Type B pancreatic cell (in vitro differentiated cells): ENCODE results near the gene TMCO6. TPM values are rescaled to one million over a fixed set of nuclear protein-coding genes. Genes with fewer than 3 reads are reported as not detected.

Source experiments
- DNase-seq: peaks from one replicate; pipeline ENCODE4 v3.0.0; 2021; ENCODE audit warnings: mixed read lengths; ENCODE audit not compliant: unreplicated experiment; ENCODE audit errors: extremely low spot score
- H3K27ac Mint-ChIP-seq: 2 replicates; pipeline ENCODE4 v1.8.0; 2021; ENCODE audit warnings: mild to moderate bottlenecking, mixed read lengths
- H3K27me3 Mint-ChIP-seq: 2 replicates; pipeline ENCODE4 v1.8.0; 2021; ENCODE audit warnings: mixed read lengths
- H3K36me3 Mint-ChIP-seq: 2 replicates; pipeline ENCODE4 v1.8.0; 2021; ENCODE audit warnings: mixed read lengths
- H3K4me1 Mint-ChIP-seq: one replicate; pipeline ENCODE4 v1.8.0; 2021; ENCODE audit warnings: mixed read lengths; ENCODE audit not compliant: unreplicated experiment
- H3K4me3 Mint-ChIP-seq: 2 replicates; pipeline ENCODE4 v1.8.0; 2021; ENCODE audit warnings: mild to moderate bottlenecking, mixed read lengths
- H3K9me3 Mint-ChIP-seq: 2 replicates; pipeline ENCODE4 v1.8.0; 2021; ENCODE audit warnings: mixed read lengths
- CTCF ChIP-seq: fragments of 200-600 bp; sonication (generic); conservative IDR thresholded peaks from 2 replicates; pipeline ENCODE4 v1.5.0; 2021; ENCODE audit warnings: antibody characterized with exemption, mild to moderate bottlenecking
- total RNA-seq: library from RNA; stranded (reverse); gene quantifications from 2 replicates; pipeline ENCODE4 v1.2.1, GENCODE V29; 2021; ENCODE audit warnings: low replicate concordance

The TMCO6 gene
- total RNA-seq, 1 donor from 2014 or later = 29.4 TPM

GRCh38 chr5:140603734-140604133 lies 35.5 kb upstream of the TMCO6 start:
- Mint-ChIP-seq H3K9me3 (no peaks in the 10 kb centered on the region), H3K4me1 (no peaks in the 10 kb centered on the region), H3K4me3 (no peak overlapping the region), H3K27ac (no peak overlapping the region), H3K27me3 (peaks cover 1% of the 10 kb centered on the region), H3K36me3 (no peaks in the 10 kb centered on the region)
- no peak for DNase-seq
- no peak for TF ChIP-seq CTCF

- H3K36me3 Mint-ChIP-seq = no peaks in the 10 kb centered on the region
- no peaks in the 10 kb centered on the region for H3K4me1 Mint-ChIP-seq
- H3K4me3 Mint-ChIP-seq = no peak overlapping the region
- peaks cover 3% of the 10 kb centered on the region for H3K27me3 Mint-ChIP-seq
- TF ChIP-seq CTCF = no peak
- no peaks in the 10 kb centered on the region for H3K9me3 Mint-ChIP-seq
- DNase-seq = no peak
- no peak overlapping the region for H3K27ac Mint-ChIP-seq
Observed at GRCh38 chr5:140605879-140606278, 33.4 kb upstream of the TMCO6 start.

GRCh38 chr5:140607031-140607430 lies 32.2 kb upstream of the TMCO6 start:
- Mint-ChIP-seq H3K4me3 (no peak overlapping the region), H3K27me3 (peaks cover 3% of the 10 kb centered on the region), H3K36me3 (no peaks in the 10 kb centered on the region), H3K4me1 (no peaks in the 10 kb centered on the region), H3K27ac (no peak overlapping the region), H3K9me3 (peaks cover 4% of the 10 kb centered on the region)
- no peak for DNase-seq
- no peak for TF ChIP-seq CTCF

- DNase-seq = peak; percentile 11
- no peak for TF ChIP-seq CTCF
- H3K4me3 Mint-ChIP-seq = no peak overlapping the region
- peaks cover 4% of the 10 kb centered on the region for H3K9me3 Mint-ChIP-seq
- H3K27me3 Mint-ChIP-seq = peaks cover 3% of the 10 kb centered on the region
- H3K27ac Mint-ChIP-seq = no peak overlapping the region
- no peaks in the 10 kb centered on the region for H3K36me3 Mint-ChIP-seq
- no peaks in the 10 kb centered on the region for H3K4me1 Mint-ChIP-seq
Observed at GRCh38 chr5:140608722-140609121, 30.5 kb upstream of the TMCO6 start.

- Mint-ChIP-seq H3K9me3 (peaks cover 4% of the 10 kb centered on the region), H3K27ac (no peak overlapping the region), H3K27me3 (peaks cover 3% of the 10 kb centered on the region), H3K36me3 (no peaks in the 10 kb centered on the region), H3K4me3 (no peak overlapping the region), H3K4me1 (no peaks in the 10 kb centered on the region)
- TF ChIP-seq CTCF = no peak
- DNase-seq = no peak
Observed at GRCh38 chr5:140609126-140609525, 30.1 kb upstream of the TMCO6 start.

GRCh38 chr5:140611020-140611521 lies 28.2 kb upstream of the TMCO6 start:
- Mint-ChIP-seq H3K9me3 (peaks cover 4% of the 10 kb centered on the region), H3K4me1 (no peaks in the 10 kb centered on the region), H3K4me3 (no peak overlapping the region), H3K27ac (no peak overlapping the region), H3K36me3 (no peaks in the 10 kb centered on the region), H3K27me3 (peaks cover 3% of the 10 kb centered on the region)
- DNase-seq = no peak
- TF ChIP-seq CTCF = no peak
